A673 (cell line): ENCODE data around the gene RDH13. TPM values are rescaled to one million over a fixed set of nuclear protein-coding genes. Genes with fewer than 3 reads are reported as not detected.

Experiments
- BruUV-seq: library from RNA; stranded (reverse); fragments of 400-500 nt; replicated peaks from 2 replicates; lab custom pipeline; 2021; lab: Mats Ljungman, UMichigan
- CTCF ChIA-PET: fragments of 300-600 bp; sonication (Branson Sonifier 250); formaldehyde crosslinking; loops from one replicate; lab custom pipeline; 2022; ENCODE audit warnings: antibody characterized with exemption; lab: Charles Lee
- POLR2A ChIA-PET: fragments of 300-600 bp; sonication (Branson Sonifier 250); formaldehyde crosslinking; loops from one replicate; lab custom pipeline; 2022; ENCODE audit warnings: antibody characterized with exemption; ENCODE audit not compliant: low non-redundant PET; lab: Charles Lee
- DNase-seq: peaks from one replicate; pipeline ENCODE4 v3.0.0-alpha.2; 2015; ENCODE audit warnings: low spot score
- H3K27ac ChIP-seq: fragments of 200-600 bp; sonication (generic); 2 replicates; pipeline ENCODE4 v1.5.1; 2016; ENCODE audit warnings: mixed run types, low read depth, mild to moderate bottlenecking, mixed read lengths, antibody characterized with exemption, low read length; ENCODE audit not compliant: poor library complexity, severe bottlenecking
- H3K27me3 ChIP-seq: fragments of 200-600 bp; sonication (generic); replicated peaks from 2 replicates; pipeline ENCODE4 v1.6.1; 2017; ENCODE audit warnings: mixed run types, low read depth, mild to moderate bottlenecking, mixed read lengths, antibody characterized with exemption, low read length; ENCODE audit not compliant: insufficient read depth, poor library complexity
- H3K36me3 ChIP-seq: fragments of 200-600 bp; sonication (generic); 2 replicates; pipeline ENCODE4 v1.6.1; 2016; ENCODE audit warnings: mixed run types, mild to moderate bottlenecking, mixed read lengths, antibody characterized with exemption, low read length; ENCODE audit not compliant: insufficient read depth, poor library complexity, severe bottlenecking
- H3K4me1 ChIP-seq: fragments of 200-600 bp; sonication (generic); 2 replicates; pipeline ENCODE4 v1.6.1; 2017; ENCODE audit warnings: mixed run types, mild to moderate bottlenecking, mixed read lengths, antibody characterized with exemption, low read length; ENCODE audit not compliant: insufficient read depth, poor library complexity, severe bottlenecking
- H3K4me3 ChIP-seq: fragments of 200-600 bp; sonication (generic); 2 replicates; pipeline ENCODE4 v1.5.1; 2016; ENCODE audit warnings: low read depth, mixed run types, mild to moderate bottlenecking, mixed read lengths, low read length; ENCODE audit not compliant: poor library complexity, severe bottlenecking
- H3K9me3 ChIP-seq: fragments of 200-600 bp; sonication (generic); 2 replicates; pipeline ENCODE4 v1.6.1; 2016; ENCODE audit warnings: mixed run types, low read depth, mild to moderate bottlenecking, mixed read lengths, antibody characterized with exemption, low read length; ENCODE audit not compliant: poor library complexity, severe bottlenecking
- EZH2 ChIP-seq: fragments of 200-600 bp; sonication (generic); IDR thresholded peaks from 2 replicates; pipeline ENCODE4 v1.6.1; 2017; ENCODE audit warnings: borderline replicate concordance, low read depth, mild to moderate bottlenecking, mixed read lengths, antibody characterized with exemption, low read length; ENCODE audit not compliant: poor library complexity, severe bottlenecking
- intact Hi-C: fragments of 100-400 bp; cut with micrococcal nuclease; formaldehyde crosslinking; loops from one replicate; pipeline ENCODE4 v1.10.0; 2022; ENCODE audit not compliant: unreplicated experiment
- total RNA-seq: library from RNA; stranded (reverse); gene quantifications from 2 replicates; pipeline ENCODE4 v1.2.3, GENCODE V29; 2021
- TF ChIP-seq, protein P1 (sequence below): fragments of 300-800, 200-600 bp; sonication (generic); conservative IDR thresholded peaks from 2 replicates; pipeline ENCODE4 v1.5.1; 2017; ENCODE audit warnings: low read depth, mild to moderate bottlenecking, antibody characterized with exemption, low read length, moderate library complexity, mixed read lengths

The RDH13 gene
- total RNA-seq, 1 experiment from 2014 or later, result 19.0 TPM

DNA sequence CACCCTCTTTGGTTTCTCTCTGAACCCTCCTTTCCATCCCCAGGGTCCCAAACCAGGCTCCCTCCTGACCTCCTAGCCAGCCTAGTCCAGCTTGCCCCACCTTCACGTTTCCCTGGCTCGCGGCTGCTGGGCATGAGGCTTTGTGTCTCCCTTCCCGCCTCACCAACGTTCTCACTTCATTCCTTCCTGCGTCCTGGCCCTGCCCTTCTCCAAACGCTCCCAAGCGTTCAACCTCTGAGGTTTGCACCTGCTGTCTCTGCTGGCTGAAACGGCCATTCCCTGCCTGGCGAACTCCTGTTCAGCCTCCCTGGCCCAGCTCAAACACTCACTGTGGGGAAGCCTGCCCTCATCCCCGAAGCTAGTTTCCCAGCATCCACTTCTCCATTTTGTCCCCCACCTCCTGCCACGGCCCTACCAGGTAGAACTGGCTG, 25.1 kb upstream of the RDH13 start:
- no peak overlapping the region for H3K4me3 ChIP-seq
- intact Hi-C loops, result no loop called here
- TF ChIP-seq, protein P1, sequence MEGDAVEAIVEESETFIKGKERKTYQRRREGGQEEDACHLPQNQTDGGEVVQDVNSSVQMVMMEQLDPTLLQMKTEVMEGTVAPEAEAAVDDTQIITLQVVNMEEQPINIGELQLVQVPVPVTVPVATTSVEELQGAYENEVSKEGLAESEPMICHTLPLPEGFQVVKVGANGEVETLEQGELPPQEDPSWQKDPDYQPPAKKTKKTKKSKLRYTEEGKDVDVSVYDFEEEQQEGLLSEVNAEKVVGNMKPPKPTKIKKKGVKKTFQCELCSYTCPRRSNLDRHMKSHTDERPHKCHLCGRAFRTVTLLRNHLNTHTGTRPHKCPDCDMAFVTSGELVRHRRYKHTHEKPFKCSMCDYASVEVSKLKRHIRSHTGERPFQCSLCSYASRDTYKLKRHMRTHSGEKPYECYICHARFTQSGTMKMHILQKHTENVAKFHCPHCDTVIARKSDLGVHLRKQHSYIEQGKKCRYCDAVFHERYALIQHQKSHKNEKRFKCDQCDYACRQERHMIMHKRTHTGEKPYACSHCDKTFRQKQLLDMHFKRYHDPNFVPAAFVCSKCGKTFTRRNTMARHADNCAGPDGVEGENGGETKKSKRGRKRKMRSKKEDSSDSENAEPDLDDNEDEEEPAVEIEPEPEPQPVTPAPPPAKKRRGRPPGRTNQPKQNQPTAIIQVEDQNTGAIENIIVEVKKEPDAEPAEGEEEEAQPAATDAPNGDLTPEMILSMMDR, result no peak
- TF ChIP-seq EZH2, result no peak
- POLR2A ChIA-PET, result no interaction called here
- no peaks in the 10 kb centered on the region for H3K9me3 ChIP-seq
- CTCF ChIA-PET, result interaction anchor here (0.5 to 0.9 kb wide), 3 partner anchors 12 to 72 kb away, joined by 3 to 5 read pairs (median 4); no protein-coding TSS in a partner anchor
- no TSS peak for BruUV-seq
- DNase-seq, result no peak
- peaks cover 2% of the 10 kb centered on the region for H3K36me3 ChIP-seq
- H3K27me3 ChIP-seq, result no peaks in the 10 kb centered on the region
- peaks cover 16% of the 10 kb centered on the region for H3K4me1 ChIP-seq
- no peak overlapping the region for H3K27ac ChIP-seq

DNA sequence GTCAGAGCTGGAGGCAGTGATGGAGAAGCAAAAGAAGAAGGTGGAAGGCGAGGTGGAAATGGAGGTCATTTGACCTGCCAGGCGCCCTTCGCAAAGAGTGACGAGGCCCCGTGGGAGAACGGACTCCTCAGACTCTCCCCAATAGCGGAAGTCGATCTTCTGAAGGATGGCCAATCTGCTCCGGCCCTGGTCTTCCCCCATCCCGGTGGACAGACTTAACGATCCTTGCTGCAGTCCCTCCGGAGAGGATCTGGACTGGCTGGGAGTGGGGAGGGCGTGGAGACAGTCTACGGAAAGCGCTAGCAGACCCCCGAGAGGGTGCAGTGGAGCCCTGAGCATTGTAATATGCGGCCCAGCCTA, 24.6 kb upstream of the RDH13 start:
- CTCF ChIA-PET, result interaction anchor here (0.5 to 0.9 kb wide), 3 partner anchors 11 to 106 kb away, joined by 3 to 4 read pairs (median 3); no protein-coding TSS in a partner anchor
- BruUV-seq, result no TSS peak
- POLR2A ChIA-PET, result no interaction called here
- peaks cover 16% of the 10 kb centered on the region for H3K4me1 ChIP-seq
- DNase-seq, result no peak
- peak overlapping the region; percentile 53 for H3K4me3 ChIP-seq
- peaks cover 2% of the 10 kb centered on the region for H3K36me3 ChIP-seq
- H3K9me3 ChIP-seq, result no peaks in the 10 kb centered on the region
- intact Hi-C loops, result no loop called here
- TF ChIP-seq EZH2, result no peak
- TF ChIP-seq, protein P1, result no peak
- H3K27me3 ChIP-seq, result peaks cover under 1% of the 10 kb centered on the region
- H3K27ac ChIP-seq, result no peak overlapping the region

DNA sequence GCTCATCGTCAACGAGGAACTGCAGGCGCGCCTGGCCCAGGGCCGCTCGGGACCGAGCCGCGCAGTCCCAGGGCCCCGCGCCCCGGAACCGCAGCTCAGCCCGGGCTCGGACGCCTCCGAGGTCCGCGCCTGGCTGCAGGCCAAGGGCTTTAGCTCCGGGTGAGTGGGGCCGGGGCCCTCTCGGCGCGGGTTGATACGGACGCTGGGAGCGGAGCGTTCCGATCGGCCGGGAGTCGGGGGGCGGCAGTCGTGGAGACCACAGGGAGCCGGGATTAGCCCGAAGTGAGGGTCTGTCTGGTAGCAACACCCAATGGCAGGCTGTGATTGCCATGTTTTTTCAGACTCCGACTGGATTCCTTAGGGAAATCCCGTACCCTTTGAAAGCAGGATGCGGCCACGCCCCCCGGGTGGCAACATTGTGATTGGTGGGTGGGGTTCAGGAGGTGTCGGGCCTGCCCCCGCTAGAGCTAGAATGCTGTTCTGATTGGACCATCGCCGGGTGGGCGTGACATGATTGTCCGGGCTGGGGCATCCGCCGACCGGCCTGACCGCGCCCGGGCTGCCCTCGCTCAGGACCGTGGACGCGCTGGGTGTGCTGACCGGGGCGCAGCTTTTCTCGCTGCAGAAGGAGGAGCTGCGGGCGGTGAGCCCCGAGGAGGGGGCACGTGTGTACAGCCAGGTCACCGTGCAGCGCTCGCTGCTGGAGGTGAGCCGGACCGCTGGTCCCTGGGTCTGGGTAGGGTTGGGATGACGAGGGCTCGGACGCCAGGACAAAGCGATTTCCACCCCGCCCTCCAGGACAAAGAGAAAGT, 24.0 kb upstream of the RDH13 start:
- ChIA-PET CTCF (interaction anchor here (0.5 to 0.7 kb wide), 3 partner anchors 10 to 460 kb away, joined by 3 to 4 read pairs (median 3); no protein-coding TSS in a partner anchor), POLR2A (no interaction called here)
- intact Hi-C loops, result no loop called here
- no TSS peak for BruUV-seq
- Histone ChIP-seq H3K36me3 (peaks cover 2% of the 10 kb centered on the region), H3K27ac (no peak overlapping the region), H3K9me3 (no peaks in the 10 kb centered on the region), H3K4me3 (peak overlapping the region; percentile 53), H3K4me1 (peaks cover 18% of the 10 kb centered on the region), H3K27me3 (peaks cover 6% of the 10 kb centered on the region)
- no peak for TF ChIP-seq EZH2
- TF ChIP-seq, protein P1, result no peak
- peak; percentile 97 for DNase-seq
